Transverse colon (tissue), 4 donors: ENCODE results near the gene CEP57L1. TPM values are rescaled to one million over a fixed set of nuclear protein-coding genes. Genes with fewer than 3 reads are reported as not detected.

Experiments used
- DNase-seq: peaks from one replicate; pipeline ENCODE4 v3.0.0-alpha.2; 2019
- H3K27ac ChIP-seq, 4 donors: fragments of 200-600 bp; sonication (generic); 2 replicates each; pipeline ENCODE4 v1.5.1; 2016 to 2018; ENCODE audit warnings: inconsistent platforms in 4 of 4
- H3K27me3 ChIP-seq: fragments of 200-600 bp; sonication (generic); 2 replicates; pipeline ENCODE4 v1.5.1; 2017; ENCODE audit warnings: inconsistent platforms
- H3K36me3 ChIP-seq, 4 donors: fragments of 200-600 bp; sonication (generic); 2 replicates each; pipeline ENCODE4 v1.5.1; 2017 to 2019; ENCODE audit warnings: inconsistent platforms in 4 of 4
- H3K4me1 ChIP-seq, 4 donors: fragments of 200-600 bp; sonication (generic); 2 replicates each; pipeline ENCODE4 v1.5.1; 2017 to 2020; ENCODE audit warnings: inconsistent platforms in 4 of 4
- H3K4me3 ChIP-seq, 4 donors: fragments of 200-600 bp; sonication (generic); 1 replicate in 1 of 4; 2 replicates in 3 of 4; pipeline versions ENCODE4 v1.5.1 to v1.6.1; 2017 to 2019; ENCODE audit warnings: inconsistent platforms in 4 of 4
- H3K9me3 ChIP-seq, 2 donors: fragments of 200-600 bp; sonication (generic); 2 replicates each; pipeline ENCODE4 v1.5.1; 2017 to 2019; ENCODE audit warnings: inconsistent platforms in 2 of 2
- EP300 ChIP-seq: sonication (generic); formaldehyde crosslinking; IDR thresholded peaks from one replicate; pipeline ENCODE4 v1.6.1; 2017; ENCODE audit warnings: antibody characterized with exemption, low read depth
- POLR2A ChIP-seq: fragments of 450-650 bp; IDR thresholded peaks from one replicate; pipeline ENCODE4 v1.6.1; 2016; ENCODE audit warnings: antibody characterized with exemption, mild to moderate bottlenecking, moderate library complexity
- POLR2AphosphoS5 ChIP-seq, 3 donors: sonication (generic); formaldehyde crosslinking; IDR thresholded peaks; one replicate each; pipeline ENCODE4 v1.6.1; 2016; ENCODE audit warnings: antibody characterized with exemption in 3 of 3
- WGBS, 2 donors: methylation state at CpG; one replicate each; pipeline ENCODE4 v1.1.5; 2018; ENCODE audit warnings: low coverage in 1 of 2; 5-methylcytosine and 5-hydroxymethylcytosine counted together
- in situ Hi-C, 4 donors: fragments of 200-750 bp; cut with MboI; loops; one replicate each; pipeline versions ENCODE4 v1.15.0 to v1.15.1; 2017; ENCODE audit warnings: low sequenced_read_pairs in 3 of 4, low pct_ligation_motif_present in 1 of 4, low pct_unique_long_range_greater_than_20kb in 1 of 4
- intact Hi-C: fragments of 100-400 bp; cut with DNase I; formaldehyde crosslinking; loops from one replicate; pipeline ENCODE4 v1.15.1; 2023; ENCODE audit warnings: low total_unique reads
- total RNA-seq, 4 donors: library from RNA; depleted of rRNA; stranded (reverse); fragments of >200 nt; gene quantifications; one replicate each; pipeline ENCODE4 v1.1.0, GENCODE V29; 2016
- TF ChIP-seq, protein P1 (sequence below), 5 experiments: fragments of 200-600 bp in 3 of 5; fragments of 450-650 bp in 2 of 5; sonication (generic) in 3 of 5; IDR thresholded peaks; 1 replicate in 2 of 5; 2 replicates in 3 of 5; pipeline ENCODE4 v1.5.1; 2016 to 2017; ENCODE audit warnings: antibody characterized with exemption in 5 of 5, inconsistent platforms in 3 of 5, mild to moderate bottlenecking in 2 of 5, moderate library complexity in 1 of 5

CEP57L1 gene
- total RNA-seq, 4 donors from 2014 or later: 1.9 to 29.5 (median 9.5) TPM

DNA sequence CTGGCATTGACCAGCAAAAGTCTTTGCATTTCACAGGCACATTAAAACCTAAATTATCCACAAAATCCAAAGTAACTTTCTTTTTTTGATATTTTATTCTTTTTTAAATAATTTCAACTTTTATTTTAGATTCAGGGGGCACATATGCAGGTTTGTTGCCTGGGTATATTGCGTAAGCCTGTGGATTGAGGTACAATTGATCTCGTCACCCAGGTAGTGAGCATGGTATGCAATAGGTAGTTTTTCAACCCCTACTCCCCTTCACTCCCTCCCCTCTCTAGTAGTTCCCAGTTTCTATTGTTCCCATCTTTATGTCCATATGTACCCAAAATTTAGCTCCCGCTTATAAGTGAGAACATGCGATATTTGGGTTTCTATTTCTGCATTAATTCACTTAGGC, 97.6 kb downstream of the CEP57L1 start:
- H3K27ac ChIP-seq: no peak overlapping the region
- H3K4me3 ChIP-seq: no peak overlapping the region
- H3K4me1 ChIP-seq: peaks cover 4 to 29% (median 12%) of the 10 kb centered on the region in 4 donors
- no peaks in the 10 kb centered on the region for H3K27me3 ChIP-seq
- 92 to 98% methylated on average over 4 of the region's 4 CpGs for WGBS, 2 donors
- H3K9me3 ChIP-seq: peaks cover 5 to 11% of the 10 kb centered on the region in 2 donors
- DNase-seq: no peak
- in situ Hi-C loops (loop anchor here (25.0 kb wide), 2 partner anchors 194 to 494 kb away; partner anchors contain the start of genes AK9 (in 2 of the 4), CD164 (in 2 of the 4) and FIG4 (in 2 of the 4)), intact Hi-C loops (no loop called here)
- no peaks in the 10 kb centered on the region for H3K36me3 ChIP-seq
- no peak for TF ChIP-seq POLR2AphosphoS5 (IDR thresholded peaks at IDR 0.05)
- TF ChIP-seq, protein P1, sequence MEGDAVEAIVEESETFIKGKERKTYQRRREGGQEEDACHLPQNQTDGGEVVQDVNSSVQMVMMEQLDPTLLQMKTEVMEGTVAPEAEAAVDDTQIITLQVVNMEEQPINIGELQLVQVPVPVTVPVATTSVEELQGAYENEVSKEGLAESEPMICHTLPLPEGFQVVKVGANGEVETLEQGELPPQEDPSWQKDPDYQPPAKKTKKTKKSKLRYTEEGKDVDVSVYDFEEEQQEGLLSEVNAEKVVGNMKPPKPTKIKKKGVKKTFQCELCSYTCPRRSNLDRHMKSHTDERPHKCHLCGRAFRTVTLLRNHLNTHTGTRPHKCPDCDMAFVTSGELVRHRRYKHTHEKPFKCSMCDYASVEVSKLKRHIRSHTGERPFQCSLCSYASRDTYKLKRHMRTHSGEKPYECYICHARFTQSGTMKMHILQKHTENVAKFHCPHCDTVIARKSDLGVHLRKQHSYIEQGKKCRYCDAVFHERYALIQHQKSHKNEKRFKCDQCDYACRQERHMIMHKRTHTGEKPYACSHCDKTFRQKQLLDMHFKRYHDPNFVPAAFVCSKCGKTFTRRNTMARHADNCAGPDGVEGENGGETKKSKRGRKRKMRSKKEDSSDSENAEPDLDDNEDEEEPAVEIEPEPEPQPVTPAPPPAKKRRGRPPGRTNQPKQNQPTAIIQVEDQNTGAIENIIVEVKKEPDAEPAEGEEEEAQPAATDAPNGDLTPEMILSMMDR (IDR thresholded peaks at IDR 0.05): no peak
- no peak for TF ChIP-seq POLR2A
- no peak for TF ChIP-seq EP300

DNA sequence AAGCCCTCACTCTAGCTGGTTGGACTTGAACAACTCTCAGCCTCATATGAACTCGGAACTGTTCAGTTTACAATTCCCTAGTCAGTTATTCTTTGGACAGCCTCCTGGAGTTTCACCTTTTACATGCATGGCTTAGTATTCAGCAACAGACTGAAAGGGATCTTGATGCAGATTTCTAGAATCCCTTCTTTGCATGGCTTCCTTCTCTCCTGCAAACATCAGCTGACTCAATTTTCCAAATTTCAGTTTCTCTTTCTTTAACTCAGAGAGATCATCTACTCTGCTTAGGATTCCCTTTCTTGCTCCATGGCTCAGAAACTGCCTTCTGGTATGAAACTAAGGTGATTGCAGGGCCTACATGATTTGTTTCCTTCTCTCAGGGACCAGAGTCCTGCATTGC, 99.6 kb downstream of the CEP57L1 start:
- in situ Hi-C loops: loop anchor here (25.0 kb wide), 2 partner anchors 192 to 492 kb away; partner anchors contain the start of genes AK9 (in 2 of the 4), CD164 (in 2 of the 4) and FIG4 (in 2 of the 4)
- intact Hi-C loops: no loop called here
- no peaks in the 10 kb centered on the region for H3K36me3 ChIP-seq
- no peaks in the 10 kb centered on the region for H3K27me3 ChIP-seq
- H3K27ac ChIP-seq: peak overlapping the region; percentile 61 to 80 (median 74)
- DNase-seq: no peak
- WGBS, 2 donors: 38 to 43% methylated on average over 1 of the region's 1 CpG
- peaks cover 4 to 27% (median 12%) of the 10 kb centered on the region in 4 donors for H3K4me1 ChIP-seq
- H3K9me3 ChIP-seq: peaks cover 5 to 11% of the 10 kb centered on the region in 2 donors
- no peak for TF ChIP-seq POLR2AphosphoS5 (IDR thresholded peaks at IDR 0.05)
- TF ChIP-seq, protein P1 (IDR thresholded peaks at IDR 0.05): no peak
- no peak for TF ChIP-seq POLR2A
- TF ChIP-seq EP300: no peak
- no peak overlapping the region for H3K4me3 ChIP-seq

DNA sequence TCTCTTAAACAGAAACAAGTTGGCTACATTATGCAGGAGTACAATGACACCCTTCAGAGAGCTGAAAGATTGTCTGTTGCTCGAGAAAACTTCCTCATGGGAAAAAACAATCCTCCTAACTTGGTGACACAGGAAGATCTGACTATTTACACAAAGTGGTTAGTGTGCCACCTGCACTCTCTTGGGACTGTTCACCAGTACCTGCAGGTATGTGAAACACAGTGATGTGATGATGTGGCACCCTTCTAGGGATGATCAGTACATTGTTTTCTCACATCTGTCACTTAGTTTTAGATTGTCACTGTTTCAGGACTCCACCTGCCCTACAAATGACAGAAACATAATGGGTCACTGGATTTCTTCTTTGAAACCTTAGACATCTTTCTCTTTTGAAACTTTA, 101.8 kb downstream of the CEP57L1 start:
- Histone ChIP-seq H3K36me3 (no peaks in the 10 kb centered on the region), H3K9me3 (no peaks in the 10 kb centered on the region), H3K27me3 (no peaks in the 10 kb centered on the region), H3K4me3 (no peak overlapping the region), H3K4me1 (peaks cover 4 to 27% (median 12%) of the 10 kb centered on the region in 4 donors), H3K27ac (peak overlapping the region; percentile 61 to 80 (median 74))
- 15% methylated on average over 1 of the region's 1 CpG; no CpG with 5 or more reads in 1 of the 2 donors for WGBS, 2 donors
- in situ Hi-C loops (loop anchor here (25.0 kb wide), 2 partner anchors 190 to 490 kb away; partner anchors contain the start of genes AK9 (in 2 of the 4), CD164 (in 2 of the 4) and FIG4 (in 2 of the 4)), intact Hi-C loops (no loop called here)
- DNase-seq: no peak
- TF ChIP-seq POLR2AphosphoS5 (IDR thresholded peaks at IDR 0.05) (peak in 2 of 3 donors; percentile 8 to 18), EP300 (no peak), POLR2A (no peak)
- TF ChIP-seq, protein P1 (IDR thresholded peaks at IDR 0.05): no peak

DNA sequence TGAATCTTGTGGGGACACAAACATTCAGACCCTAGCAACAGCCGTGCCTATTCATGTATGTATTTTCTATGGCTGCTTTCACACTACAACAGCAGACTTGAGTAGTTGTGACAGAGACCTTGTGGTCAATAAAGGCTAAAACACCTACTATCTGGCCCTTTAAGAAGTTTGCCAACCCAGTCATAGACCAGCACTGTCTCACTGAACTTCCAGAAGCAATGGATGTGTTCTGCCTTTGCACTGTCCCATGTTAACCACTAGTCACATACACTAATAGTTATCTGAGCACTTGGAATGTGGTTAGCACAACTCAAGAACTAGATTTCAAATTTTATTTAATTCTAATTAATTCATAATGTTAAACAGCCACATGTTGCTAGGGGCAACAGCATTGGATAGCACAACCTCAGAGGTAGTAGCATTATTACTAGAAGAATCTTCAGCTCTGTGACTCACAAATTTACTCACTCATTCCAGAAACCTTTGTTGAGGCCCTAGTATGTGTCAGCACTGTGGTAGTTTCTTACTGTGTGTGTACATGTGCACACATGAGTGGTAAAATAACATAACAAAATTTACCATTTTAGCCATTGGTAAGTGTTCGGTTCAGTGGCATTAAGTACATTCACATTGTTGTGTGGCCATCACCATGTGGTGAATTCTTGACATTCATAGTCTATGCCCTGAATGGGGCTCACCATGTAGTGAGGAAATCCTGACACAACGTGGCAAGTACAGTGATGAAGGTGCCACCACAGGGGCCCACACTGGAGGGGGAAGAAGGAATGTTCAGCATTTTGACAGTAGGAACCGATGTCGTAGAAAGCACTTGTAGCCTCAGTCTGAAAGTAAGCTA, 107.3 kb downstream of the CEP57L1 start:
- Histone ChIP-seq H3K36me3 (no peaks in the 10 kb centered on the region), H3K4me1 (no peaks in the 10 kb centered on the region), H3K9me3 (no peaks in the 10 kb centered on the region), H3K27me3 (no peaks in the 10 kb centered on the region), H3K4me3 (no peak overlapping the region), H3K27ac (no peak overlapping the region)
- DNase-seq: no peak
- in situ Hi-C loops: no loop called here
- TF ChIP-seq, protein P1 (IDR thresholded peaks at IDR 0.05): no peak
- no peak for TF ChIP-seq POLR2A
- TF ChIP-seq POLR2AphosphoS5 (IDR thresholded peaks at IDR 0.05): no peak
- no peak for TF ChIP-seq EP300
- WGBS, 2 donors: 79 to 83% methylated on average over 4 to 5 of the region's 5 CpGs
- intact Hi-C loops: no loop called here
